ENCODE results near the gene HSF5. TPM values are rescaled to one million over a fixed set of nuclear protein-coding genes. Genes with fewer than 3 reads are reported as not detected.
A peak's percentile ranks its signal among the peaks of the same experiment; 100 is the strongest.

The HSF5 gene
- total and polyA plus RNA-seq, 2 of the 13 experiments (the other 11 are each of a cell fraction or from before 2014, with no cell fraction given) = not detected

GRCh38 chr17:58391302-58391984, 96.8 kb downstream of the HSF5 start (continued):
- peak; percentile 88 for TF ChIP-seq ZEB1 (IDR thresholded peaks at IDR 0.05; ENCODE audit: insufficient replicate concordance, low read depth)
- TF ChIP-seq BRCA1 (CRISPR knock-in tag; IDR thresholded peaks at IDR 0.05) = peak; percentile 85
- TF ChIP-seq POGK (CRISPR knock-in tag; conservative IDR thresholded peaks at IDR 0.05) = peak; percentile 93
- TF ChIP-seq ATF2 (CRISPR knock-in tag; IDR thresholded peaks at IDR 0.05) = peak; percentile 97
- TF ChIP-seq NFAT5 (CRISPR knock-in tag; IDR thresholded peaks at IDR 0.05) = no peak
- TF ChIP-seq MIER3 (CRISPR knock-in tag; IDR thresholded peaks at IDR 0.05; ENCODE audit: borderline replicate concordance) = peak; percentile 100
- TF ChIP-seq TFDP2 (CRISPR knock-in tag; IDR thresholded peaks at IDR 0.05) = no peak
- TF ChIP-seq ATF6 (CRISPR knock-in tag; conservative IDR thresholded peaks at IDR 0.05) = peak; percentile 71; the same call in 1 of the 2 replicates
- peak; percentile 92 for TF ChIP-seq ZNF205 (CRISPR knock-in tag; IDR thresholded peaks at IDR 0.05)
- TF ChIP-seq ZFP1 (CRISPR knock-in tag; IDR thresholded peaks at IDR 0.05) = peak; percentile 96
- TF ChIP-seq KDM1A (CRISPR knock-in tag; IDR thresholded peaks at IDR 0.05) = peak; percentile 82
- peak; percentile 95 for TF ChIP-seq DRAP1 (CRISPR knock-in tag; IDR thresholded peaks at IDR 0.05)
- TF ChIP-seq ZSCAN21 (CRISPR knock-in tag; IDR thresholded peaks at IDR 0.05; ENCODE audit: borderline replicate concordance) = peak; percentile 94
- TF ChIP-seq ZNF513 (CRISPR knock-in tag; conservative IDR thresholded peaks at IDR 0.05) = 0 out of 2 replicates have a peak, but pooled peaks have one; percentile 17

Data from HepG2 (cell line).